22Rv1 (cell line): ENCODE measurements around the gene APBA3.

Experiments
- CTCF ChIP-seq: fragments of 450-650 bp; IDR thresholded peaks from 2 replicates; pipeline ENCODE4 v1.5.1; 2017; ENCODE audit warnings: mild to moderate bottlenecking
- ZFX ChIP-seq: fragments of 450-650 bp; IDR thresholded peaks from 2 replicates; pipeline ENCODE4 v1.6.1; 2017; ENCODE audit warnings: antibody characterized with exemption, borderline replicate concordance

GRCh38 chr19:3782903-3783302, 21.4 kb upstream of the APBA3 start:
- no peak for TF ChIP-seq CTCF
- TF ChIP-seq ZFX = no peak
